Right atrium auricular region (tissue), 2 donors: Measurements from ENCODE around the gene DYSF. TPM values are rescaled to one million over a fixed set of nuclear protein-coding genes. Genes with fewer than 3 reads are reported as not detected.
A peak's percentile ranks its signal among the peaks of the same experiment; 100 is the strongest.

Experiments
- DNase-seq: peaks from one replicate; pipeline ENCODE4 v3.0.0-alpha.2; 2019; ENCODE audit warnings: low spot score
- H3K27ac ChIP-seq, 2 donors: fragments of 200-600 bp; sonication (generic); 1 replicate in 1 of 2; 2 replicates in 1 of 2; pipeline ENCODE4 v1.5.1; 2016 to 2019
- H3K27me3 ChIP-seq, 2 donors: fragments of 200-600 bp; sonication (generic); one replicate each; pipeline versions ENCODE4 v1.5.1 to v1.6.0; 2017 to 2019
- H3K36me3 ChIP-seq: fragments of 200-600 bp; sonication (generic); one replicate; pipeline ENCODE4 v1.5.1; 2016
- H3K4me1 ChIP-seq, 2 donors: fragments of 200-600 bp; sonication (generic); one replicate each; pipeline versions ENCODE4 v1.5.1 to v1.6.0; 2017 to 2019
- H3K4me3 ChIP-seq, 2 donors: fragments of 200-600 bp; sonication (generic); 1 replicate in 1 of 2; 2 replicates in 1 of 2; pipeline ENCODE4 v1.5.1; 2017 to 2019; ENCODE audit warnings: mild to moderate bottlenecking in 1 of 2, moderate library complexity in 1 of 2
- H3K9me3 ChIP-seq, 2 donors: fragments of 200-600 bp; sonication (generic); one replicate each; pipeline ENCODE4 v1.5.1; 2019
- total RNA-seq, 2 donors: library from RNA; depleted of rRNA; stranded (reverse); fragments of >200 nt; gene quantifications; one replicate each; pipeline ENCODE4 v1.1.0, GENCODE V29; 2016
- TF ChIP-seq, protein P1 (sequence below), 2 donors: fragments of 200-600 bp; sonication (generic); IDR thresholded peaks; one replicate each; pipeline ENCODE4 v1.5.1; 2019; ENCODE audit warnings: antibody characterized with exemption in 2 of 2

Gene DYSF
- total RNA-seq, 2 donors from 2014 or later: 31.3 to 52.1 TPM

GRCh38 chr2:71461304-71461671 lies 7.9 kb downstream of the DYSF start:
- TF ChIP-seq, protein P1, sequence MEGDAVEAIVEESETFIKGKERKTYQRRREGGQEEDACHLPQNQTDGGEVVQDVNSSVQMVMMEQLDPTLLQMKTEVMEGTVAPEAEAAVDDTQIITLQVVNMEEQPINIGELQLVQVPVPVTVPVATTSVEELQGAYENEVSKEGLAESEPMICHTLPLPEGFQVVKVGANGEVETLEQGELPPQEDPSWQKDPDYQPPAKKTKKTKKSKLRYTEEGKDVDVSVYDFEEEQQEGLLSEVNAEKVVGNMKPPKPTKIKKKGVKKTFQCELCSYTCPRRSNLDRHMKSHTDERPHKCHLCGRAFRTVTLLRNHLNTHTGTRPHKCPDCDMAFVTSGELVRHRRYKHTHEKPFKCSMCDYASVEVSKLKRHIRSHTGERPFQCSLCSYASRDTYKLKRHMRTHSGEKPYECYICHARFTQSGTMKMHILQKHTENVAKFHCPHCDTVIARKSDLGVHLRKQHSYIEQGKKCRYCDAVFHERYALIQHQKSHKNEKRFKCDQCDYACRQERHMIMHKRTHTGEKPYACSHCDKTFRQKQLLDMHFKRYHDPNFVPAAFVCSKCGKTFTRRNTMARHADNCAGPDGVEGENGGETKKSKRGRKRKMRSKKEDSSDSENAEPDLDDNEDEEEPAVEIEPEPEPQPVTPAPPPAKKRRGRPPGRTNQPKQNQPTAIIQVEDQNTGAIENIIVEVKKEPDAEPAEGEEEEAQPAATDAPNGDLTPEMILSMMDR (IDR thresholded peaks at IDR 0.05): no peak
- H3K4me3 ChIP-seq: no peak overlapping the region
- no peak overlapping the region for H3K27ac ChIP-seq
- H3K4me1 ChIP-seq: peaks cover 0 to 76% of the 10 kb centered on the region in 2 donors
- no peaks in the 10 kb centered on the region for H3K9me3 ChIP-seq
- H3K27me3 ChIP-seq: no peaks in the 10 kb centered on the region
- no peaks in the 10 kb centered on the region for H3K36me3 ChIP-seq
- peak; percentile 47 for DNase-seq

GRCh38 chr2:71462056-71462605 lies 8.8 kb downstream of the DYSF start:
- no peak overlapping the region for H3K27ac ChIP-seq
- H3K4me1 ChIP-seq: peaks cover 0 to 76% of the 10 kb centered on the region in 2 donors
- no peak overlapping the region for H3K4me3 ChIP-seq
- H3K36me3 ChIP-seq: no peaks in the 10 kb centered on the region
- TF ChIP-seq, protein P1 (IDR thresholded peaks at IDR 0.05): no peak
- peak; percentile 53 for DNase-seq
- no peaks in the 10 kb centered on the region for H3K27me3 ChIP-seq
- no peaks in the 10 kb centered on the region for H3K9me3 ChIP-seq

GRCh38 chr2:71462641-71463341 lies 9.4 kb downstream of the DYSF start:
- Histone ChIP-seq H3K4me1 (peaks cover 0 to 76% of the 10 kb centered on the region in 2 donors), H3K27ac (no peak overlapping the region)

GRCh38 chr2:71463342-71463654 lies 9.9 kb downstream of the DYSF start:
- no peaks in the 10 kb centered on the region for H3K27me3 ChIP-seq
- no peak overlapping the region for H3K4me3 ChIP-seq
- DNase-seq: peak; percentile 40
- H3K36me3 ChIP-seq: no peaks in the 10 kb centered on the region
- H3K9me3 ChIP-seq: no peaks in the 10 kb centered on the region
- TF ChIP-seq, protein P1 (IDR thresholded peaks at IDR 0.05): no peak
- H3K27ac ChIP-seq: no peak overlapping the region
- peaks cover 0 to 76% of the 10 kb centered on the region in 2 donors for H3K4me1 ChIP-seq

More at GRCh38 chr2:71462641-71463341, 9.4 kb downstream of the DYSF start:
- Histone ChIP-seq H3K9me3 (no peaks in the 10 kb centered on the region), H3K27me3 (no peaks in the 10 kb centered on the region), H3K4me3 (no peak overlapping the region), H3K36me3 (no peaks in the 10 kb centered on the region)
- TF ChIP-seq, protein P1 (IDR thresholded peaks at IDR 0.05): no peak
- peak; percentile 44 for DNase-seq

GRCh38 chr2:71464389-71464788 lies 11.0 kb downstream of the DYSF start:
- Histone ChIP-seq H3K27ac (no peak overlapping the region), H3K4me3 (no peak overlapping the region), H3K9me3 (no peaks in the 10 kb centered on the region), H3K36me3 (no peaks in the 10 kb centered on the region), H3K27me3 (no peaks in the 10 kb centered on the region), H3K4me1 (peaks cover 0 to 76% of the 10 kb centered on the region in 2 donors)
- no peak for DNase-seq
- TF ChIP-seq, protein P1 (IDR thresholded peaks at IDR 0.05): no peak
